GM12891 (cell line): ENCODE measurements around the gene FAM216B. TPM values are rescaled to one million over a fixed set of nuclear protein-coding genes. Genes with fewer than 3 reads are reported as not detected.

Experiments
- DNase-seq: peaks from one replicate; pipeline ENCODE4 v3.0.0; 2011; ENCODE audit warnings: low spot score; ENCODE audit not compliant: insufficient read length
- FAIRE-seq: peaks from 2 replicates; lab custom pipeline; 2011; peaks lifted over from hg19 to GRCh38; lab: Jason Lieb, UNC
- PAX5 ChIP-seq: IDR thresholded peaks from 2 replicates; pipeline ENCODE4 v1.6.1; 2011; ENCODE audit warnings: low read length, moderate library complexity, mild to moderate bottlenecking; ENCODE audit not compliant: insufficient read depth, severe bottlenecking
- POLR2A ChIP-seq: IDR thresholded peaks from 2 replicates; pipeline ENCODE4 v1.6.1; 2011; ENCODE audit warnings: low read depth, low read length, control low read depth
- POLR2AphosphoS5 ChIP-seq: IDR thresholded peaks from 2 replicates; pipeline ENCODE4 v1.6.1; 2011; ENCODE audit warnings: low read depth, low read length, control low read depth
- POU2F2 ChIP-seq: IDR thresholded peaks from 2 replicates; pipeline ENCODE4 v1.6.1; 2011; ENCODE audit warnings: low read depth, mild to moderate bottlenecking, control low read depth, low read length, moderate library complexity
- SPI1 ChIP-seq: IDR thresholded peaks from 2 replicates; pipeline ENCODE4 v1.6.1; 2011; ENCODE audit warnings: low read depth, low read length, control low read depth
- TAF1 ChIP-seq: IDR thresholded peaks from 2 replicates; pipeline ENCODE4 v1.6.1; 2011; ENCODE audit warnings: low read depth, low read length, control low read depth
- polyA plus RNA-seq: library from polyadenylated mRNA; unstranded; fragments of >200 nt; gene quantifications from one replicate; pipeline ENCODE4 v1.2.1, GENCODE V29; 2012; ENCODE audit warnings: low read depth, missing spikeins, inconsistent platforms; ENCODE audit not compliant: missing spikeins

The FAM216B gene
- not detected for polyA plus RNA-seq

GRCh38 chr13:42781352-42781751 is at the start of gene FAM216B:
TSS of gene FAM216B (plus strand) at chr13:42781584. CDS start at chr13:42784068, 2,484 bp downstream.
- no peak for FAIRE-seq
- no peak for DNase-seq
- TF ChIP-seq TAF1, result no peak
- TF ChIP-seq POU2F2, result no peak
- no peak for TF ChIP-seq SPI1
- no peak for TF ChIP-seq POLR2AphosphoS5
- no peak for TF ChIP-seq POLR2A
- TF ChIP-seq PAX5, result no peak

DNA sequence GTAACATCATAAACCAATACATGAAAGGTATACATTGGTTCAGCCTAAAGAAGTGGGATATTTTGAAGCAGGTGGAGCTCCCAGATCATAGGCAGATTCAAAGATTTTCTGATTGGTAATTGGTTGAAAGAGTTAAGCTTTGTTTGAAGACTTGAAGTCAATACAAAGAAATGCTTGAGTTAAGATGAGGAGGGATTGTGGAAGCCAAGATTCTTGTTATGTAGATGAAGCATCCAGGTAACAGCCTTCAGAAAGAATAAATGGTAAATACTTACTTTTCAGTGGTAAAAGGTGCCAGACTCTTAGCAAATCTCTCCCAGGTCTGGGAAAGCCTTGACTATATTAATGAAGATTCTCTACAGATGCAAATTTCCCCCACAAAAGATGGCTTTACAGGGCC is 49.3 kb upstream of the FAM216B start:
- FAIRE-seq (no peak), DNase-seq (no peak)
- no peak for TF ChIP-seq POLR2A
- TF ChIP-seq SPI1, result no peak
- no peak for TF ChIP-seq POU2F2
- TF ChIP-seq POLR2AphosphoS5, result no peak
- TF ChIP-seq PAX5, result no peak
- no peak for TF ChIP-seq TAF1

DNA sequence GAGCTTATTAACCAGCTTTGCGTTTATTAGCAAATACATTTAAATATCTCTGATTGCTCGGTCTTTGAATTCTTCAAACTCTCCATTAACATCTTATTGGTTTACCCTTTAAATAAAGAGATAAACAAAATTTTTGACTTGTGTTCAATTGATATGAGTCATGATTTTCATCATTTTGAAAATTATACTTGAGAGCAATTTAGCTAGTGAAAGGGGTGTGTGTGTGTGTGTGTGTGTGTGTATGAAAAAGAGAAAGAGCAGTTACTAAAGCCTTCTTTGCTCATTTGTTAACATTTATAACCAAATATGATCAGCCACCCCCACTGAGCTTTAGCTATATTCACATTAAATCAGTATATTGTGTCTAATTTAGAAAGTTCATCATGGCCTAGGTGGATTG is 48.3 kb upstream of the FAM216B start:
- DNase-seq, result no peak
- FAIRE-seq, result no peak
- no peak for TF ChIP-seq POU2F2
- TF ChIP-seq POLR2A, result no peak
- TF ChIP-seq POLR2AphosphoS5, result no peak
- no peak for TF ChIP-seq PAX5
- TF ChIP-seq SPI1, result no peak
- TF ChIP-seq TAF1, result no peak

DNA sequence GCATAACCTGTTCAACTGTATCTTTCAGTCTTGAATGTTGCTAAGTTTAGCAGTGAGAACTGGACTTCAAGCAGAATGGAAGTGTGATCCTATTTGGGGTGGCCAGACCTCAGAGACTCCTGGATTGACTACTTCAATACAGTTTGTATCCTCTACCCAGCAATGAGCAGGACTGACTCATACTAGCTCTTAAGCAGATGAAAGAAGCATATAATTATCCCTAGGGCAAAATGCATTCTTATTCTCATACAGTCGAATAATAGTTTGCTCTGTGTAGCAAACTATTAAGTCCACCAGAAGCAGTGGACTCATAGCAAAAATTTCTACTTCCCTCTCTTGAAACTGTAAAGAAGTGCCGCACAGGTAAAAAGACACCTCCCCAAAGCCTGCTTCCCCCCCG is 46.4 kb upstream of the FAM216B start:
- DNase-seq (no peak), FAIRE-seq (no peak)
- TF ChIP-seq SPI1, result no peak
- TF ChIP-seq PAX5, result no peak
- no peak for TF ChIP-seq TAF1

DNA sequence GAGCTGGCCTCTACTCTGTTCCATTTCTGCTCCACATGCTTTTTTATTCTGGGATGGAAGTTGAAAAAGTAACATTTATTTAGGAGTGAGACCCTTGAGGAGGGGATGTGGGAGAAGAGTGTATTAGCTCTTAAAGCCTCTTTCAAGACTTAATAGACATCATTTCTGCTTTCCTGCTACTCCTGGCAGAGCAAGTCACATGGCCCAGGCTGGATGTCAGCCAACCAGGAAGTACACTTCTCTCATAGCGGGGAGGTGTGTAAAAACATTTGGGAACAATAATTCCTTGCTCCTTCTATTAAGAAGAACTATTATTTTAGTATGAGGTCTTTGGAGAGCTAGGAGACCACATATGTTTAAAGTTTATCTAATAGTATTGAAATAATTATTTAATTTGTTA is 40.6 kb upstream of the FAM216B start:
- FAIRE-seq (no peak), DNase-seq (no peak)
- TF ChIP-seq POLR2AphosphoS5, result no peak
- TF ChIP-seq SPI1, result no peak
- no peak for TF ChIP-seq POLR2A
- no peak for TF ChIP-seq TAF1
- no peak for TF ChIP-seq POU2F2
- no peak for TF ChIP-seq PAX5

GRCh38 chr13:42741914-42742313 is 39.5 kb upstream of the FAM216B start:
- no peak for DNase-seq
- FAIRE-seq, result no peak
- TF ChIP-seq SPI1, result no peak
- TF ChIP-seq POLR2AphosphoS5, result no peak
- no peak for TF ChIP-seq POLR2A
- TF ChIP-seq PAX5, result no peak
- no peak for TF ChIP-seq POU2F2
- no peak for TF ChIP-seq TAF1

DNA sequence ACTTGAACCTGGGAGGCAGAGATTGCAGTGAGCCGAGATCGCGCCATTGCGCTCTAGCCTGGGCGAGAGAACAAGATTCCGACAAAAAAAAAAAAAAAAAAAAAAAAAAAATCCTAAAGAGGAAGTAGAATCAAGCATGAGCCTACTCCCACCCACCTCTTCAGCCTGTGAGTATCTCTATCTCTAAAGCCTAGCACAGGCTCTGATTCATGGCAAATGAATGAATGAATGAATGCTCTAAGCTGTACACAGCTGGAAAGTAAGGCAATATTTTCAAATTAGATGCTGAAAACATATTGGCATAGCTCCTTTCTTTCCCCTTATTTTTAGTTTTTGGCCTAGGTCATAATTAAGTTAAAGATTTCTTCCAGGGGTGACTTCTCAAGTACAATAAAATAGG is 35.7 kb upstream of the FAM216B start:
- FAIRE-seq (no peak), DNase-seq (no peak)
- TF ChIP-seq POU2F2 (no peak), SPI1 (no peak), PAX5 (no peak), POLR2AphosphoS5 (no peak), POLR2A (no peak), TAF1 (no peak)

DNA sequence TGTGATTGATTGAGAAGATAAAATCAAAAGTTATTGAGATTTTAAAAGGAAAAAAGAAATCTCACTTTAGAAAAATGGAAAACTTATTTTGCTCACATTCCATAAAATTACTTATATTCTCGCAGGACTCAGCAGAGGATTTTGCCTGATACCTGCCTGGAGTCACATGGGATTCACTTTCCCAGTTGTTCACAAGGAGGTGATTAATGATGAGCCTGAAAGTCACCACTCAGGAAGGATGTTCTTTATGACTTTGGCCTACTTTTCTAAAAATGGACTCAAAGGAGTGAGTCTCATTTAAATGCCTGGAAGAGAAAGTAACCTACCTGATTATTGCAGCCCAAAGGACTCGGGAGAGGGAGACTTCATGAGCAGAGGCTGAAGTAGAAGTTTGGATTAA is 34.5 kb upstream of the FAM216B start:
- DNase-seq, result no peak
- FAIRE-seq, result no peak
- no peak for TF ChIP-seq SPI1
- TF ChIP-seq POLR2A, result no peak
- no peak for TF ChIP-seq PAX5
- TF ChIP-seq POU2F2, result no peak
- TF ChIP-seq POLR2AphosphoS5, result no peak
- TF ChIP-seq TAF1, result no peak

GRCh38 chr13:42747399-42747873 is 33.9 kb upstream of the FAM216B start:
- TF ChIP-seq TAF1, result no peak
- no peak for TF ChIP-seq POLR2A
- no peak for TF ChIP-seq SPI1
- no peak for TF ChIP-seq POU2F2
- no peak for TF ChIP-seq PAX5
- TF ChIP-seq POLR2AphosphoS5, result no peak
- no peak for DNase-seq
- no peak for FAIRE-seq

DNA sequence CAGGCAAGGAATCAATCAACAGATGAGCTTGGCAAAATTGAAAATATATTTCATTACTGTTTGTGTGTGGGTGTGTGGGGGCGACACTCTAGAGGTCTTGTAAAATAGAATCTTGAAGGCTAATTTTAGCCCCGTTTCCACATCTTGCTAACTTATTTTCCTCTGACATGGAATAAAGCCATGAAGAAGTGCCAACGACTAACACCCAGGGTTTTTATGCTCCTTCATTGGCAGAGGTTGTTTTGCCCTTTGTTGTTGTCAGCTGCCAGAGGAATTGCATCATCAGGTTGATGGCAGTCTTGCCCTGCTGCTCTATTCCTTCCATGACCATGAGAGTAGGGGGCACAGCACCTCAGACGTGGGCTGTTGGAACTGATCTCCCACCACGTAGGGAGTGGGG is 30.6 kb upstream of the FAM216B start:
- DNase-seq (no peak), FAIRE-seq (no peak)
- no peak for TF ChIP-seq POLR2AphosphoS5
- TF ChIP-seq TAF1, result no peak
- TF ChIP-seq POU2F2, result no peak
- no peak for TF ChIP-seq SPI1
- no peak for TF ChIP-seq PAX5
- no peak for TF ChIP-seq POLR2A

DNA sequence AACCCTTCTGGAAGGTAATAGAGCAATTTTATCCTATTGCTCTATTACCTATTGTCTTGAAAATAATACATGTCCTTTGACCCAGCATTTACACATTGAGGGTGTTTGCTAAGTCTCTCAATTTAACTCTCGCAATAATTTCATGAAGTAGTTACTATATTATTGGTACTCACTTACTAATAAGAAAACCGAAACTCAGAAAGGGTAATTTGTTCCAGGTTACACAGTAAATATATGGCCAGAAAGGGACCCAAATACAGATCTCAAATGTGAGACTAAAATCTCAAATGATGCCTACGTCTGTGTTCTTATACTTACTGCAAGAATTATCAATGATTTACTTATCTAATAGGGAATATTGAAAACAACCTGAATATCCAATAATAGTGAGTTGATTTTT is 29.7 kb upstream of the FAM216B start:
- DNase-seq (no peak), FAIRE-seq (no peak)
- TF ChIP-seq TAF1, result no peak
- TF ChIP-seq SPI1, result no peak
- no peak for TF ChIP-seq POU2F2
- no peak for TF ChIP-seq POLR2AphosphoS5
- TF ChIP-seq PAX5, result no peak
- no peak for TF ChIP-seq POLR2A
